Mammary epithelial cell (primary cell): ENCODE results near the gene C16orf74.

Experiments
- CTCF ChIP-seq, 2 donors: IDR thresholded peaks in 1 of 2; conservative IDR thresholded peaks in 1 of 2; 2 replicates each; pipeline ENCODE4 v1.5.1; 2011 to 2012; ENCODE audit warnings: inconsistent platforms in 2 of 2, low read length in 2 of 2, mild to moderate bottlenecking in 2 of 2, control low read depth in 1 of 2, low read depth in 1 of 2; ENCODE audit not compliant: insufficient read depth in 1 of 2; ENCODE audit errors: extremely low read depth in 1 of 2
- EZH2 ChIP-seq: IDR thresholded peaks from 2 replicates; pipeline ENCODE4 v1.6.1; 2012; ENCODE audit warnings: low read length, inconsistent platforms, borderline replicate concordance

GRCh38 chr16:85719605-85720301 is 31.1 kb downstream of the C16orf74 start:
- no peak for TF ChIP-seq CTCF (conservative IDR thresholded peaks at IDR 0.05 in 1 of 2, IDR thresholded peaks at IDR 0.05 in 1 of 2; ENCODE audit: extremely low read depth in 1 of 2, insufficient read depth in 1 of 2, low read depth in 1 of 2, low read length in 2 of 2)
- TF ChIP-seq EZH2 = no peak
